ENCODE measurements around the gene PCDHA4. TPM values are rescaled to one million over a fixed set of nuclear protein-coding genes. Genes with fewer than 3 reads are reported as not detected.
"Not testable (repeated sequence)": the region's sequence is repeated elsewhere in the genome, so short reads cannot be mapped to it uniquely, and the experiment has no call there.

PCDHA4 gene
- total RNA-seq, 6 donors from 2014 or later: 1.4 to 4.2 (median 2.0) TPM

- DNase-seq (peak in 1 of 2 donors; percentile 46), ATAC-seq (ENCODE audit: low FRiP score in 2 of 2) (no peak)
- peaks cover 34 to 74% (median 61%) of the 10 kb centered on the region in 4 donors for H3K9me3 ChIP-seq
- no peaks in the 10 kb centered on the region for H3K4me1 ChIP-seq
- no peak within 1 kb of the TSS for H3K27ac ChIP-seq
- 28 to 46% methylated on average over 14 to 29 of the region's 29 CpGs for WGBS, 2 donors
- no peak within 1 kb of the TSS for H3K4me3 ChIP-seq
- no peaks in the 10 kb centered on the region for H3K36me3 ChIP-seq
- H3K27me3 ChIP-seq: no peaks in the 10 kb centered on the region
- TF ChIP-seq POLR2AphosphoS5 (IDR thresholded peaks at IDR 0.05) (no peak), EP300 (IDR thresholded peaks at IDR 0.05) (no peak), POLR2A (IDR thresholded peaks at IDR 0.05) (no peak)
- TF ChIP-seq, protein P1, sequence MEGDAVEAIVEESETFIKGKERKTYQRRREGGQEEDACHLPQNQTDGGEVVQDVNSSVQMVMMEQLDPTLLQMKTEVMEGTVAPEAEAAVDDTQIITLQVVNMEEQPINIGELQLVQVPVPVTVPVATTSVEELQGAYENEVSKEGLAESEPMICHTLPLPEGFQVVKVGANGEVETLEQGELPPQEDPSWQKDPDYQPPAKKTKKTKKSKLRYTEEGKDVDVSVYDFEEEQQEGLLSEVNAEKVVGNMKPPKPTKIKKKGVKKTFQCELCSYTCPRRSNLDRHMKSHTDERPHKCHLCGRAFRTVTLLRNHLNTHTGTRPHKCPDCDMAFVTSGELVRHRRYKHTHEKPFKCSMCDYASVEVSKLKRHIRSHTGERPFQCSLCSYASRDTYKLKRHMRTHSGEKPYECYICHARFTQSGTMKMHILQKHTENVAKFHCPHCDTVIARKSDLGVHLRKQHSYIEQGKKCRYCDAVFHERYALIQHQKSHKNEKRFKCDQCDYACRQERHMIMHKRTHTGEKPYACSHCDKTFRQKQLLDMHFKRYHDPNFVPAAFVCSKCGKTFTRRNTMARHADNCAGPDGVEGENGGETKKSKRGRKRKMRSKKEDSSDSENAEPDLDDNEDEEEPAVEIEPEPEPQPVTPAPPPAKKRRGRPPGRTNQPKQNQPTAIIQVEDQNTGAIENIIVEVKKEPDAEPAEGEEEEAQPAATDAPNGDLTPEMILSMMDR (IDR thresholded peaks at IDR 0.05): no peak
These were observed 20.8 kb upstream of the PCDHA4 start, which contains the start of gene PCDHA1 for GRCh38 chr5:140785905-140786686. Gene PCDHA1, plus strand, starts transcription at chr5:140786140.

- WGBS, 2 donors: 29 to 58% methylated on average over 4 to 44 of the region's 44 CpGs
- DNase-seq: peak in 1 of 2 donors; percentile 79
- H3K27me3 ChIP-seq; H3K36me3 ChIP-seq; ATAC-seq (ENCODE audit: low FRiP score in 2 of 2); H3K27ac ChIP-seq; H3K4me3 ChIP-seq; H3K4me1 ChIP-seq: not testable (repeated sequence)
- H3K9me3 ChIP-seq: peaks cover 34 to 70% (median 59%) of the 10 kb centered on the region in 4 donors
These were observed 19.4 kb upstream of the PCDHA4 start for GRCh38 chr5:140787422-140787821.

DNA sequence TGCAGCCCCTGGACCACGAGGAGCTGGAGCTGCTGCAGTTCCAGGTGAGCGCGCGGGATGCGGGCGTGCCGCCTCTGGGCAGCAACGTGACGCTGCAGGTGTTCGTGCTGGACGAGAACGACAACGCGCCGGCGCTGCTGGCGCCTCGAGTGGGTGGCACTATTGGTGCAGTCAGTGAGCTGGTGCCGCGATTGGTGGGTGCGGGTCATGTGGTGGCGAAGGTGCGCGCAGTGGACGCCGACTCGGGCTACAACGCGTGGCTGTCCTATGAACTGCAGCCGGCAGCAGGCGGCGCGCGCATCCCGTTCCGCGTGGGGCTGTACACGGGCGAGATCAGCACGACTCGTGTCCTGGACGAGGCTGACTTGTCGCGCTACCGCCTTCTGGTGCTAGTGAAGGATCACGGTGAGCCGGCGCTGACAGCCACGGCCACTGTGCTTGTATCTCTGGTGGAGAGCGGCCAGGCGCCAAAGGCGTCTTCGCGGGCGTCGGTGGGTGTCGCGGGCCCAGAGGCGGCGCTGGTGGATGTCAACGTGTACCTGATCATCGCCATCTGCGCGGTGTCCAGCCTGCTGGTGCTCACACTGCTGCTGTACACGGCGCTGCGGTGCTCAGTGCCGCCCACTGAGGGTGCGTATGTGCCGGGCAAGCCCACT lies 18.9 kb upstream of the PCDHA4 start:
- not testable (repeated sequence) for H3K4me3 ChIP-seq; ATAC-seq (ENCODE audit: low FRiP score in 2 of 2); H3K36me3 ChIP-seq; H3K4me1 ChIP-seq; H3K27me3 ChIP-seq; H3K27ac ChIP-seq
- DNase-seq: peak in 1 of 2 donors; percentile 81
- WGBS, 2 donors: 51 to 53% methylated on average over 16 to 50 of the region's 70 CpGs
- peaks cover 34 to 68% (median 57%) of the 10 kb centered on the region in 4 donors for H3K9me3 ChIP-seq

GRCh38 chr5:140791089-140791488 lies 15.8 kb upstream of the PCDHA4 start:
- Histone ChIP-seq H3K9me3 (peaks cover 30 to 77% (median 69%) of the 10 kb centered on the region in 4 donors), H3K4me3 (no peak overlapping the region), H3K27ac (no peak overlapping the region), H3K36me3 (no peaks in the 10 kb centered on the region), H3K27me3 (no peaks in the 10 kb centered on the region), H3K4me1 (no peaks in the 10 kb centered on the region)
- DNase-seq (no peak), ATAC-seq (ENCODE audit: low FRiP score in 2 of 2) (no peak)
- 22 to 43% methylated on average over 2 of the region's 2 CpGs for WGBS, 2 donors
- no peak for TF ChIP-seq EP300 (IDR thresholded peaks at IDR 0.05)
- no peak for TF ChIP-seq POLR2AphosphoS5 (IDR thresholded peaks at IDR 0.05)

DNA sequence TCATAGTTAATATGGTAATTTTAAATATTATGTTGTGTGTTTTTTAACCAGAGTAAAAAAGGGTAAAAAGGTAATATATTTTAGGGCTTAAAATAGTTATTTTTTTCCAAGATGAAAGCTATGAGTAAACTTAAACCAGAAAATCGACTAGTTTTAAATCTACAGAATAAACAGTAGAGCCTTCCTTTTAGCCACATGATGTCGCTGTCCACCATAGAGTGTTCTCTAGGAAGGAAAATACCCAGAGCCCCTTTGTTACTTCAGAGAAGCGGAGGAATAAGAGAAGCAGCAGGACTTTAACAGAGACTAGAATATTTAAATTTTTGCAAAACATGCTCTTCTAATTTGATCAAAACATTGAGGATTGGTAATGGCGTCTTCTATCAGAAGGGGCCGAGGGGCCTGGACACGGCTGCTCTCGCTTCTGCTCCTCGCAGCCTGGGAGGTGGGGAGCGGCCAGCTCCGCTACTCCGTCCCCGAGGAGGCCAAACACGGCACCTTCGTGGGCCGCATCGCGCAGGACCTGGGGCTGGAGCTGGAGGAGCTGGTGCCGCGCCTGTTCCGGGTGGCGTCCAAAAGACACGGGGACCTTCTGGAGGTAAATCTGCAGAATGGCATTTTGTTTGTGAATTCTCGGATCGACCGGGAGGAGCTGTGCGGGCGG lies 12.1 kb upstream of the PCDHA4 start, which contains the start of gene PCDHA2:
Gene PCDHA2, plus strand, starts transcription at position 258 of the 664 bp plus-strand sequence.
- peak within 1 kb of the TSS in 3 of 4 donors; percentile 24 to 33 (median 25) for H3K4me3 ChIP-seq

More for the DNA sequence above, 12.1 kb upstream of the PCDHA4 start, which contains the start of gene PCDHA2:
- H3K36me3 ChIP-seq: no peaks in the 10 kb centered on the region
- no peak for ATAC-seq (ENCODE audit: low FRiP score in 2 of 2)
- H3K4me1 ChIP-seq: no peaks in the 10 kb centered on the region
- H3K9me3 ChIP-seq: peaks cover 7 to 56% (median 49%) of the 10 kb centered on the region in 4 donors
- no peak within 1 kb of the TSS for H3K27ac ChIP-seq
- no peaks in the 10 kb centered on the region for H3K27me3 ChIP-seq
- TF ChIP-seq POLR2A (IDR thresholded peaks at IDR 0.05): no peak
- no peak for TF ChIP-seq EP300 (IDR thresholded peaks at IDR 0.05)
- TF ChIP-seq POLR2AphosphoS5 (IDR thresholded peaks at IDR 0.05): no peak
- TF ChIP-seq, protein P1 (IDR thresholded peaks at IDR 0.05): no peak
- peak in 1 of 2 donors; percentile 56 for DNase-seq
- 18 to 20% methylated on average over 8 to 27 of the region's 27 CpGs for WGBS, 2 donors

Data from upper lobe of left lung (tissue), 6 donors.